ENCODE results near the gene TUBB1.
"Not testable (repeated sequence)": the region's sequence is repeated elsewhere in the genome, so short reads cannot be mapped to it uniquely, and the experiment has no call there.

Gene TUBB1

DNA sequence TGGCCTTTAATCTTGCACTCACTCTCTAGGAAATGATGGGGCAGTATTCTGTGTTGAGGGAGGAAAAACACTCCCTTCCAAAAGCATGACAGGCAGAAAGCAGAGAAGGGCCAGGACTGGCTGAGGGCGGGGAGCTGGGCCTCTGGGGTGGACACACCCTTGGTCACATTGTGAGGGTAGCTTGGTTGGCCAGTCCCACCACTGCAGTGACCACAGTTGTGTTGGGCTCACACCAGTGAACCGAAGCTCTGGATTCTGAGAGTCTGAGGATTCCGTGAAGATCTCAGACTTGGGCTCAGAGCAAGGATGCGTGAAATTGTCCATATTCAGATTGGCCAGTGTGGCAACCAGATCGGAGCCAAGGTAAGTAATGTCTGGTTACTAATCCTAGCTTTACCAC lies at the start of gene TUBB1:
Gene TUBB1, plus strand, starts transcription at position 213 of the 400 bp plus-strand sequence. Its CDS starts 94 bp downstream, at position 307.
- DNase-seq, result no peak

DNA sequence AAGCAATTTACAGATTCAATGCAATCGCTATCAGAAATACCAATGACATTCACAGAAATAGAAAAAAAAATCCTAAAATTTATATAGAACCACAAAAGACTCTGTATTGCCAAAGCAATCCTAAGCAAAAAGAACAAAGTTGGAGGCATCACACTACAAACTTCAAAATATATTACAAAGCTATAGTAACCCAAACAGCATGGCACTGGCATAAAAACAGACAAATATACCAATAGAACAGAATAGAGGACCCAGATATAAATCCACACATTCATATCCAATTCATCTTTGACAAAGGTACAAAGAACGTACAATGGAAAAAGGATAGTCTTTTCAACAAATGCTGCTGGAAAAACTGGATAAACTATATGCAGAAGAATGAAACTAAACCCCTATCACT lies 49.8 kb upstream of the TUBB1 start:
- no peak for DNase-seq

DNA sequence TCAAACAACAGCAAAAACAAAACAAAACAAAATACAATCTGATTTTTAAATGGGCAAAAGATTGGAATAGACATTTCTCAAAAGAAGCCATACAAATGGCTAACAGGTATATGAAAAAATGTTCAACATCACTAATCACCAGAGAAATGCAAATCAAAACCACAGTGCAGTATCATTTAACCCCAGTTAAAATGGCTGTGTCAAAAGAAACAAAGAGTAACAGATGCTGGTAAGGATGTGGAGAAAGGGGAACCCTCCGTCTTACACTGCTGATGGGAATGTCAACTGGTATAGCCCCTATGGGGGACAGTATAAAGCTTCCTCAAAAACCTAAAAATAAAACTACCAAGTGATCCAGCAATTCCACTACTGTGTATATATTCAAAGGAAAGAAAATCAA lies 49.1 kb upstream of the TUBB1 start:
- DNase-seq, result no peak

DNA sequence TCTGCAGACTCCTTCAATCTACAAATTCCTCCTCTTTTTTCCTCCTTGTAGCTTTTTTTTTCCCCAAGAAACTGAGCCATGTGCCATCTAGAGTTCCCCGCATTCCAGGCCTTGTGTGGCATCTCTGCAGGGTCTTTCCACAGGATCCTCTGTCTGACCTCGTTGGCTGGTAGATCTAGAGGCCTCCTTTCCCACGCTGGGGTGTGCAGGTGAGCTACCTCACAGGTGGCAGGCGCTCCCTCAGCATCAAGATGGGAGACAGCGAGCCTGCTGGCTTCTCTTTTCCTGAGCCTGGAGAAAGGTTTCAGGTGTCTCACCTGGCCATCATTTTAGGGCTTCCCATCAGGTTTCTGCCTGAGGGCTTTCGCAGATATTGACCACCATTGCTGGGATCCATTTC lies 47.8 kb upstream of the TUBB1 start:
- DNase-seq, result no peak

DNA sequence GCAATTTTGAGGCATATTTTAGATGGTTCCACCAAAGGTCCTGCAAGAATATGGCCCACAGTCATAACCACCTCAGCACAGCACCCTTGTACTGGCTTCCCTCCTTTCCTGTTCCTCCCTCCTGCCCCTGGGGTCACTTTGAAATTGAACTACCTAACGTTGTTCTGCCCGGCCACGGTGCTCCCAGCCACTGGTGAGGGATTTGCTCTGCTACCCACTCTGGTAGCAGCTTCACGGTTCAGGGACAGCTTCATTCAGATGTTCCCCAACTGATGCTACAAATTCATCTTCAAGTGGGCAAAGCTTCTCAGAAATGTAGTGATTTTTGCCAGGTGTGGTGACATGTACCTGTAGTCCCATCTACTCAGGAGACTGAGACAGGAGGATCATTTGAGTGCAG lies 46.0 kb upstream of the TUBB1 start:
- no peak for DNase-seq

DNA sequence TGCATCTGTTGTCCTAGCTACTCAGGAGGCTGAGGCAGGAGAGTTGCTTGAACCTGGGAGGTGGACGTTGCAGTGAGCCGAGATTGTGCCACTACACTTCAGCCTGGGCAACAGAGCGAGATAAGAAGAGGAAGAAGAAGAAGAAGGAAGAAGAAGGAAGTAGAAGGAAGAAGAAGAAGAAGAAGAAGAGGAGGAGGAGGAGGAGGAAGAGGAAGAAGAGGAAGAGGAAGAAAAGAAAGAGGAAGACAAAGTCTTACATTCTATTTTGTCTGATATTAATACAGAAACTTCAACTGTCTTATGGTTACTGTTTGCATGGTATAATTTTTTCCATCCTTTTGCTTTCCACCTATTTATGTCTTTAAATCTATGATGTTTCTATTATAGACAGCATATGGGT lies 45.4 kb upstream of the TUBB1 start:
- no peak for DNase-seq

DNA sequence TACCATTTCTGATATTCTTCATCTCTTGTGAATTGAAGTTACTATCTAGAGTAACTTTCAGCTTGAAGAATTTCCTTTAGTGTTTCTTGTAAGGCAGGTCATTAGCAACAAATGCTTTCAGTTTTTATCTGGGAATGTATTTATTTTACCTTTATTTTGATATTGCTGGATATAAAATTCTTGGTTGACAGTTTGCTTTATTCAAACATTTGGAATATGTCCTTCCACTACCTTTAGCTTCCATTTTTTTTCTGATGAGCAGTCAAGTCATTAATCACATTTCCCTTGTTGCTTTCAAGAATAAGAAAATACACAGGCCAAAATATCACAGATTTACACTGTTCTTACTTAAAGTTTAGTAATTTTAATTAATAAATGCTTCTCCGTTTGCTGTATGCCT lies 43.9 kb upstream of the TUBB1 start:
- DNase-seq, result no peak

DNA sequence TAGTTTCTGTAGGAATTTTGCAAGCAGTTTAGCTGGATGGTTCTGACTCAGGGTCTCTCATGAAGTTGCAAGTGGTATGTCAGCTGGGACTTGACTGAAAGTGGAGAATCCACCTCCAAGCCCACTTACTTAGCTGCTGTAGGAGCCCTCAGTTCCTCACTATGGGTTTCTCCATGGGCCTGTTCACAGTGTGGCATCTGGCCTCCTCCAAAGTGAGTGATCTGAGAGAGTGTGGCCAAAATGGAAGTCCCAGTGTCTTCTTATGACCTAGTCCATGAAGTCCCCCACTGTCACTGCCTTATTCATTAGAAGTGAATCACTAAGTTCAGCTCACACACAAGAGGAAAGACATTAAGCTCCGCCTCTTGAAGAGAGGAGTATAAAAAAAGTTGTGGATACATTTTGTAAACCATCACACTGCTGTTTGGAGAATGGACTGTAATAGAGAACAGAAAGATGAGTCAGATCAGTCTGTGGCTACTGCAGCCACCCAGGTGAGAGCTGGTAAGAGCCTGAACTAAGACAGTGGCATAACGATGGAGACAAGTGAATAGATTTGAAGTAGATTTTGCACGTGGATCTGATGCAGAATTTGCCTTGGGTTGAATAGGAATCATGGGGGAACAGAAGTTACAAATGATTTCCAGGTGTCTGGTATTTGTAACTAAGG lies 43.0 kb upstream of the TUBB1 start:
- DNase-seq, result no peak

DNA sequence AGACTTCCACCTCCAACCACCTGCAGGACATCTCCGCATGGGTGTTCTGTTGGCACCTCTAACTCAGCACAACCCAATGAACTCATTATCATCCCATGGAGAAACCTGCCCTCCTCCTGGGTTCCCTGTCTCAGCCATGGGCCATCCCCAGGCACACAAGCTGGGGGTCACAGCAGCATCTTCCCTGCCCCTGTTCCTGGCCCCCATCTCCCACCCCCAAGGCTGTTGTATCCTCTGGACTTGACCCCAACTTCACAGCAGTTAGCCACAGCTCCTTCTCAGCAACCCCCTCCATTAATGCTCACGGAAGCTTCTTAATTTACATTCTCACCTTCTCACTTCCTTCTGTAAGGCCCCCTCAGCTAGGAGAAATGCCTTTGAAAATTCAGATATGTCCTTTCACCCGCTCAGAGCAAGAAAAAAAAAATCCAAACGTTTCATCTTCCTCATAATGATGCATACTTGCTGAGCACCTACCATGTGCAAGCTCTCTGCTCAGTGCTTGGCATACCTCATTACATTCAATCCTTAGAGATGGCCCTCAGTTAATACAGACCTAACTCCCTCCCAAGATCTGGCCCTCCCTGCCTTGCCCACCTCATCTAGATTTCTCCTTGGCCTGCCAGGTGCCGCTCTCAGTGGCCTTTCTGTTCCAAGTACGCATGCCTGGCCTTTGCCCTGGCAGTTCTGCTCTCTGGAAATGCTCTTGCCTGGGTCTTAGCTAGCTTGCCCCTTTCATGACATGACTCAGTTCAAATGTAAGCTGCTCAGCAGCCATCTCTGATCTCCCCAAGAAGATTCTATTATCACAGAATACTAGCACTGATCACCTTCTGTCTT lies 40.7 kb upstream of the TUBB1 start:
- no peak for DNase-seq

DNA sequence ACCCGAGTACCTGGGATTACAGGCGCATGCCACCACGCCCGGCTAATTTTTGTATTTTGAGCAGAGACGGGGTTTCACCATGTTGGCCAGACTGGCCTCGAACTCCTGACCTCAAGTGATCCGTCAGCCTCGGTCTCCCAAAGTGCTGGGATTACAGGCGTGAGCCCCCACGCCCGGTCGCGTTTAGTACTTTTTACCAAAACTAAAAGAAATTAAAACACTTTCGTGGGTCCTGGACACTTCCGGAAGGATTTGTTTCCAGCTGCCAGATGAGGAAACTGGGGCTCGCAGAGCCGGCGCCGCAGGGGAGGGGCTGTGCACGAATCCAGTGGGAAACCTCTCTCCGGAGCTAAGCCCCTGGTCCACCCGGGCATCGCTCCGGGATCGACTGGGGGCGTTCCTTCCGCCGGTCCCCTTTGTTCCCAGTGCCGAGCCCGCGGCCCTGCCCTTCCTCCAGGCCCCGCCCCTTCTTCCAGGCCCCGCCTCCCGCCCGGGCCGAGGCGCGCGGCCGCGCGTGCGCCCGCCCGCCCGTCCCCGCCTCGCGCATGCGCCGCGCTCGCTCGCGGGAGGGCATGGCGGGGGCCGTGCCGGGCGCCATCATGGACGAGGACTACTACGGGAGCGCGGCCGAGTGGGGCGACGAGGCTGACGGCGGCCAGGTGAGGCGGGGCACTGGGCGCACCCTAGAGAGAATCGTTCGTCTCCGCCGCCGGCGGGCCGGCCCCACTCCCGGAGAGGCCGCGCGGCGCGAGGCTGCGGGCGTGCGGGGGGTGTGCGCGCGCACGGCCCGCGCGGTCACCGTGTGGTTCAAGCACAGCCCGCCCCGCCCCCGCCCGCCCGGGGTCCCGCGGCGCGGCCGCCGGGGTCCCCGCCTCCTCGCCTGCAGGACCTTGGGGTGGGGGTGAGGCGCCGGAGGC lies 38.3 kb upstream of the TUBB1 start, which contains the start of gene NELFCD:
Gene NELFCD, plus strand, starts transcription at position 546 of the 917 bp plus-strand sequence. Its CDS starts 54 bp downstream, at position 600.
- DNase-seq, result peak; percentile 90

DNA sequence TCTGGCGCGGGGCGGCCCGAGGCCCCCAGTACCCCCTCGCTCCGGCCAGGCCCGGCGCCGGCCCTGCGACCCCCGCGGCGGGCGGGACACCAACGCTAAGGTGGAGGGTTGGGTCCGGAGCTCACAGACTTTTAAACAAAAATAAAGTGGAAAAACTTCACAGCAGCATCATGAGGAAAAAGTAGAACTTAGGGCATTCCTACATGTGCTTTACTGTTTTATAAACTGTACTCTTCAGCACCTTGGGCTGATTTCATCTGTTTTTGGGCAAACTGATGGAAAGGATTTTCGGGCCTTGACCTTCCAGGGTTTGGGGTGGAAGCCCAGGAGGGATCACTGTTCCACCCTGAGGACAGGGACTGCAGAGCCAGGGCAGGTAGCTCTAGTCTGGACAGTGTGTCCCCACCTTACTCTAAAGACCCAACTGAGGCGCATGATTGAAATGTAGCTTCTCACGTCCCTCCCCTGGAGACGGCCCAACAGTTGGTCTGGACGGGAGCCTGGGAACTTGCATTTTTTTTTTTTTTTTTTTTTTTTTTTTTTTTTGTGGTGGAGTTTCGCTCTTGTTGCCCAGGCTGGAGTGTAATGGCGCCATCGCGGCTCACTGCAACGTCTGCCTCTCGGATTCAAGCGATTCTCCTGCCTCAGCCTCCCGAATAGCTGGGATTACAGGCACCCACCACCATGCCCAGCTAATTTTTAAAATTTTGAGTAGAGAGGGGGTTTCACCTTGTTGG lies 37.4 kb upstream of the TUBB1 start:
- DNase-seq, result no peak

DNA sequence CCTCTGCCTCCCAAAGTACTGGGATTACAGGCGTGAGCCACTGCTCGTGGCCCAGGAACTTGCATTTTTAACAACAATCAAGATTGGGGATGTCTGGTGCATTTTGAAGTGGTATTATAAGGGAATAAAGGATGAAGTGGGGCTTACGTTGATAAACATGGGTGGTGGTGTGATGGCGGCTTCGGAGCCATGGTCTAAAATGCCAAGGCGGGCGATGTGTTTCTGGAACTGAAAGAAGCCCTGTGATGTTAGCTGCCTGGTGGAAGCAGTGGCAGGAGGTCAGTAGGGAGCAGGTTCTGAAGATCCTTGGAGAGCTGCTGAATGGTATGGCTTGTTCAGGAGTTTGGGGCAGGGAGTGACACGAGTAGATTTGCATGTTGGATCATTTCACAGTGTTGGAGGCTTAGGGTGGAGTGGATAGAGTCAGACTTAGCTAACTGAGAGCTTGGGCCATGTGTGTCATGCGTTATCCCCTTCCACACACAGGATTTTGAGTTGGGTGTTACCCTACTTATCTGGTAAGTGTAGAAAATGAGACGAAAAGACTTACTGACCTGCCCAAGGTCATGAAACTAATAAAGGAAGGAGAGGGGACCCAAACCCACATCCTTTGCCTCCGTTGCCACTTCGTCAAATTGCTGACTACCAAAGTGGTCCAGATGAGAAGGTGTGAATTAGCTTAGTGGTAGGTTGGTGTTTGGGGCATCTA lies 36.7 kb upstream of the TUBB1 start:
- no peak for DNase-seq

DNA sequence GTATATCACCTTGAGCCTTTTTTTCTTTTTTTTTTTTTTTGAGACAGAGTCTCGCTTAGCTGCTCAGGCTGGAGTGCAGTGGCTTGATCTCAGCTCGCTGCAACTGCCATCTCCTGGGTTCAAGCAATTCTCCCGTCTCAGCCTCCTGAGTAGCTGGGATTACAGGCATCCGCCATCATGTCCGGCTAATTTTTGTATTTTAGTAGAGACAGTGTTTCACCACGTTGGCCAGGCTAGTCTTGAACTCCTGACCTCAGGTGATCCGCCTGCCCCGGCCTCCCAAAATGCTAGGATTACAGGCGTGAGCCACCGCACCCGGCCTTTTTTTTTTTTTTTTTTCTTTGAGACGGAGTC lies 36.1 kb upstream of the TUBB1 start:
- DNase-seq, result not testable (repeated sequence)

DNA sequence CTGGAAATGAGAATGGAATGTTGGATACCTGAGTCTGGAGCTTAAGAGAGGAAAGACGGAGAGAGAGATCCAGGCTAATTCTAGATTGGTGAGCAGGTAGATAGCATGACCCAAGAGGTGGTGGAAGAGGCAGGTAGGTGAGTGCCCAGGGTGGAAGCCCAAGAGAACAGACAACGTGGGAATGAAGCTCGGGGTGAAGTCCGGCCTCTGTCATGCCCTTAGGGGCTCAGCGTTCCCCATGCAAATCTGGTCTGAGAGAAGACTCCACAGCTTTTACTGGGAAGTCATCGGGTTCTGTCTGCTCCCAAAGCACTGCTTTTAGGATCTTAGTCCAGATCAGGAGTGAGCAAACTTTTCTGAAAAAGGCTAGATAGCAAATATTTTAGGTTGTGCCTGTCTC lies 34.5 kb upstream of the TUBB1 start:
- no peak for DNase-seq

DNA sequence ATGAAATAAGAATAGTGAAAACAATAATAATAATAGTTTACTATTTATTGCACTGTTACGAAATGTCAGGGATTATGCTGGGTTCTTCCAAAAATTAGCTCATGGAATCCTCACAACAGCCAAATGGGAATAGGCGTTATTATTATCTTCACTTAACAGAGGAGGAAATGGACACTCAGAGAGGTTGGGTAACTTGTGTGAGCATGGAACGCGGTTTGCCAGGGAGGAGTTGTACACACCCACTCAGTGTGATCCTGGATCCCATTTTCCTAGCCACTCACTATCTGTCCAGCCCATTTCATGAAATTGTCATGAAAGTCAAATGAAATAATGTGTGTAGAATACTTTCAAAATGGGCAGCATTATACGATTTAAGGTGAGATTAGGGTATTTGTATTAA lies 33.6 kb upstream of the TUBB1 start:
- DNase-seq, result no peak

DNA sequence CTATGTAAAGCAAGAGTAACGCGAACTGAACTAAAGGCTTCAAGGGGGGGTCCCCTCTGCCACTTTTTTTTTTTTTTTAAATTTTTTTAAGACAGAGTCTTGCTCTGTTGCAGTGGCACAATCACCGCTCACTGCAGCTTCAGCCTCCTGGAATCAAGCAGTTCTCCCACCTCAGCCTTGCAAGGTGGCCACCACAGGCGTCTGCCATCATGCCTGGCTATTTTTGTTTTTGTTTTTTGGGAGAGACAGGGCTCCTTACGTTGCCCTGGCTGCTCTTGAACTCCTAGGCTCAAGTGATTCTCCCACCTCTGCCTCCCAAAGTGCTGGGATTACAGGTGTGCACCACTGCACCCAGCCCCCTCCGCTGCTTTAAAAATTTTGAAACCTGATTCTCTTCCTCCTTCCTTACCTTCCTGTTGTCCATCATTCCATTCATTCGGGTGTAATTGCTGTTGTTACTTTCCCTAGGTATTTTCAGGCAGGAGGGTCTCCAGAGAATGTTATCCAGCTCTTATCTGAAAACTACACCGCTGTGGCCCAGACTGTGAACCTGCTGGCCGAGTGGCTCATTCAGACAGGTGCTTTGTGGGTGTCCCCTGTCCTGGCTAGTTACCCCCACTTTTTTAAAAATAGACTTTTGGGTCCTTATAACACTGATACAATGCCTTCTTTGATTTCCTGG lies 32.8 kb upstream of the TUBB1 start:
- no peak for DNase-seq

DNA sequence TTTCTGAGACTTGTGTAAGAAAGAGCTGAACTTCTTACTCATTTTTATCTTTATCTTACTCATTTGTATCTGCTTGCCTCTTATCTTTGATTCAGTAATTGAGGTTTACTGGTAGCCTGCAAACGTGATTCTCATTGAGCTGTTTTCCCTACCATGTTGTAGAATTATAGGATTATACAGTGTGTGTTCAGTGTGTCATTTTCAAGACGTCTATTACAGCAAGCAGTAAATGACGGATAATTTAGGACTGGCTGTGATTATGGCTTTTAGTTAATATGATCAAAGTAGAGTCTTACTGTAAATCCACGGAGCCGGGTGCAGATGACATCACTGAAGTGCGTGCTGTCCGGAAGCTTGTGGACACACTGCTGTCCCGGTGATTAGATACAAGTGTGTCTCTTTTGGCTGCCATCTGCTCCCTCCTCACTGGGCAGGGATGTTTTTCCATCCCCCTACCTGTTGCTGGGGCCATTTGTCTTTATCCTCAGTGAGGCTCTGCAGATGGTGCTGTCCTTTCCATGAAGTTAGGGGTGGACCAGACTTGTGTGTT lies 32.2 kb upstream of the TUBB1 start:
- no peak for DNase-seq

DNA sequence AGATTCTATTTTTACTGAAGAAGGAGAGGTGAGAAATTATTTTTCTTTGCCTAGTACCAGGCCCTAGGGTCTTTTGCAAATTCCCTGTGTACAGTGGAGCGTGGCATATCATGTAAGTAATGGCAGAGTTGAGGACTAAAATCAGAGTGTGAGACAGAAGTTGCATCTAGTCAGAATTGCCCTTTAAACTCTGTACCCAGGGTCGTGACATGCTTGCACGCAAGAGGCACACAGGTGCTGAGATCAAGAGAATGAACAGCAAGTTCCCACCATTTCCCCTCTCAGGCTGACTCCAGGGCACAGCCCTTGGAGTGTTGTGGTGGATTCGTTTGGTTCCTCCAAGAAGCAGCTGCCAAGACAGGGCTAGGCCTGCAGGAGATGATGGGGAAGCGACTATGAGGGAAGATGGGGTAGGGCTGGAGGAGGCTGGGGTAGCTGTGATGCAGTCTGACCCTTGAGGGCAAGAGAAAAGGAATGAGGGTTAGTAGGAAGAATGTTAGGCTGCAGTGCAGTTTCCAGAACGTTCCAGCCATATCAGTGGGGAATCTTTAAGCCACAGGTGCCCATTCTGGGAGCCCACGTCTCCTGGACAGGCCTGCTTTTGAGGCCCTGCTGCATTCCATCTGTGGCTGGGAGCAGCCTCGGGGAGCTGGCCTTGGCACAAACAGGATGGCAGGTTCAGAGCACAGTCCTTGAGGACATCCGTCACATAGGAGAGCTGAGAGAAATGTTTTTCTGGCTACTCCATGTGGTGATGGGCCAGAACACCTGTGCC lies 31.3 kb upstream of the TUBB1 start:
- no peak for DNase-seq

DNA sequence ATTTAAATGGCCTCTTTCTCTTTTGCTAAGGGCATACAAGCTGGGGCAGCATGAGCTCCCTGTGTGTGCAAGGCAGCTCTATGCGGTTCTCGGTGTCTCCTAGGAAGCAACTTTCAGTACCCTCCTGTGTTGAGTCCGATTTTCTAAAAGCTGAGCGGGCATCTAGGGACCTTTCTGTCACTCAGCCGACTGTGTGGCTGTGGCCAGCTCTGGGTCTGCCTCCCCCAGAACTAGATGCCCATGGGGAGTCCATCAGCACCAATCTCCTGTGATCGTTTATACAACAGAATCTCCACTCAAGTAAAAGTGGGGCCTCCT lies 30.7 kb upstream of the TUBB1 start:
- no peak for DNase-seq

DNA sequence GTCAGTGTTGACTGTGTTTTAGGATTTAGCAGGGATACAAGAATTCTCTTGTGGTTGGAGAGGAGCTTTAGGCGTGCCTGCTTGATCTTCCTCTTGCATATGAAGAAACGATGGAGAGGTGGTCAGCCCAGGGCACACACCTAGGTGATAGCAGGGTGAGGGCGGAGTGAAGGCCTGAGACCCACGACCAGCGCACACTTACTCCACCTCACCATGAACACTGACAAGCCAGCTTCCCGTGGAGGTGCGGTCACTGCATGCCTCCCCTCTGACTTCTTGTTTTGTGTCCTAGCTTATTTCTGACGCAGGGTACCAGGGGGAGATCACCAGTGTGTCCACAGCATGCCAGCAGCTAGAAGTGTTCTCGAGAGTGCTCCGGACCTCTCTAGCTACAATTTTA lies 30.0 kb upstream of the TUBB1 start:
- no peak for DNase-seq

All from activated CD8-positive, alpha-beta memory T cell treated with anti-CD3 and anti-CD28 coated beads, Interleukin-2, amount 50 U/mL, for 4 hours (primary cell).